ENCODE results near the gene RHD. TPM values are rescaled to one million over a fixed set of nuclear protein-coding genes. Genes with fewer than 3 reads are reported as not detected.

Gene RHD
- total and polyA plus RNA-seq, 4 donors: 0.31 to 85.4 TPM; not detected in 2

DNA sequence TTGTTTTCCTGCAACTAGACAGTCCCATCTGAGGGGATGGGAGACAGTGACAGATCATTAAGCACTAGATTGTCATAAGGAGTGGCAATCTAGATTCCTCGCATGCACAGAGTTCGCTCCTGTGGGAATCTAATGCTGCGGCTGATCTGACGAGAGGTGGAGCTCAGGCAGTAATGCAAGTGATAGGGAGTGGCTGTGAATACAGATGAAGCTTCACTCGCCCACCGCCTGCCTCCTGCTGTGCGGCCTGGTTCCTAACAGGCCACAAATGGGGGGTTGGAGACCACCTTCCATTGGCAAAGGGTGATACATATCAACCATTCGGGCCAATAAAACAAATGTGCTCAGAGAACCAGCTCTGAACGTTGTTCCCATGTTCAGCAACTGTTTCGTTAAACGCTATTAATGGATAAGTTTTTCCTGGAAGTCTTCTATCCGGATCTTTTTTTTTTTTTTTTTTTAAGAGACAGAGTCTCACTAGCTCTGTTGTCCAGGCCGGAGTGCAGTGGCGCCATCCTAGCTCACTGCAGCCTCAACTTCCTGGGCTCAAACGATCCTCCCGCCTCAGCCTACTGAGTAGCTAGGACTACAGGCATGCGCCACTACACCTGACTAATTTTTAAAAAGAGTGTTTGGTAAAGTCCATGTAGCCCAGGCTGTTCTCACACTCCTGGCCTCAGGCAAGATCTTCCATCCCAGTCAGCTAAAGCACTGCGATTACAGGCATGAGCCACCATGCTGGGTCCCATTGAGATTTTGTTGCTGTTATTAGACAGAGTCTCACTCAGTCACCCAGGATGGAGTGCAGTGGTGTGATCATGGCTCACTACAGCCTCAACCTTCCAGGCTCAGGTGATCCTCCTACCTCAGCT lies 16.4 kb upstream of the RHD start:
- Histone ChIP-seq H3K4me1 (ENCODE audit: control insufficient read depth in 4 of 4, insufficient read depth in 4 of 4, low read length in 3 of 4) (no peaks in the 10 kb centered on the region), H3K36me3 (ENCODE audit: control insufficient read depth in 4 of 4, insufficient read depth in 3 of 4, low read depth in 1 of 4, low read length in 3 of 4) (no peaks in the 10 kb centered on the region), H3K27ac (ENCODE audit: low read depth in 1 of 2, low read length in 2 of 2) (no peak overlapping the region), H3K9ac (ENCODE audit: low read depth in 1 of 2, low read length in 2 of 2) (no peak overlapping the region), H3K9me3 (ENCODE audit: control insufficient read depth in 4 of 4, low read length in 3 of 4) (no peaks in the 10 kb centered on the region), H3K27me3 (ENCODE audit: control insufficient read depth in 4 of 4, insufficient read depth in 4 of 4, low read length in 3 of 4) (no peaks in the 10 kb centered on the region), H3K4me3 (ENCODE audit: low read depth in 1 of 3, low read length in 3 of 3) (no peak overlapping the region)
- WGBS: 94% methylated on average over 18 of the region's 18 CpGs
- TF ChIP-seq ZBTB33 (IDR thresholded peaks at IDR 0.05): no peak
- TF ChIP-seq NR2F2 (IDR thresholded peaks at IDR 0.05): no peak
- no peak for TF ChIP-seq JUND (IDR thresholded peaks at IDR 0.05)
- no peak for TF ChIP-seq FOXA1 (IDR thresholded peaks at IDR 0.05)
- no peak for TF ChIP-seq RXRA (IDR thresholded peaks at IDR 0.05)
- no peak for TF ChIP-seq SP1 (IDR thresholded peaks at IDR 0.05)
- TF ChIP-seq TAF1 (conservative IDR thresholded peaks at IDR 0.05): no peak
- TF ChIP-seq RAD21 (IDR thresholded peaks at IDR 0.05): no peak
- no peak for TF ChIP-seq ATF3 (IDR thresholded peaks at IDR 0.05)
- TF ChIP-seq GABPA (IDR thresholded peaks at IDR 0.05 in 1 of 2, conservative IDR thresholded peaks at IDR 0.05 in 1 of 2): no peak
- TF ChIP-seq, protein P1, sequence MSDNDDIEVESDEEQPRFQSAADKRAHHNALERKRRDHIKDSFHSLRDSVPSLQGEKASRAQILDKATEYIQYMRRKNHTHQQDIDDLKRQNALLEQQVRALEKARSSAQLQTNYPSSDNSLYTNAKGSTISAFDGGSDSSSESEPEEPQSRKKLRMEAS (IDR thresholded peaks at IDR 0.05): no peak
- TF ChIP-seq HNF4G (IDR thresholded peaks at IDR 0.05): no peak
- no peak for TF ChIP-seq EGR1 (IDR thresholded peaks at IDR 0.05; ENCODE audit: low read depth in 2 of 2)
- TF ChIP-seq YY1 (IDR thresholded peaks at IDR 0.05): no peak
- no peak for TF ChIP-seq REST (IDR thresholded peaks at IDR 0.05)
- no peak for TF ChIP-seq FOXA2 (IDR thresholded peaks at IDR 0.05)
- TF ChIP-seq HNF4A (conservative IDR thresholded peaks at IDR 0.05): no peak
- no peak for DNase-seq (ENCODE audit: low spot score)

- H3K4me3 ChIP-seq (ENCODE audit: low read depth in 1 of 3, low read length in 3 of 3): no peak overlapping the region
- H3K4me1 ChIP-seq (ENCODE audit: control insufficient read depth in 4 of 4, insufficient read depth in 4 of 4, low read length in 3 of 4): no peaks in the 10 kb centered on the region
- WGBS: 98% methylated on average over 5 of the region's 5 CpGs
- no peak overlapping the region for H3K9ac ChIP-seq (ENCODE audit: low read depth in 1 of 2, low read length in 2 of 2)
- no peaks in the 10 kb centered on the region for H3K9me3 ChIP-seq (ENCODE audit: control insufficient read depth in 4 of 4, low read length in 3 of 4)
- H3K36me3 ChIP-seq (ENCODE audit: control insufficient read depth in 4 of 4, insufficient read depth in 3 of 4, low read depth in 1 of 4, low read length in 3 of 4): no peaks in the 10 kb centered on the region
- H3K27me3 ChIP-seq (ENCODE audit: control insufficient read depth in 4 of 4, insufficient read depth in 4 of 4, low read length in 3 of 4): no peaks in the 10 kb centered on the region
- DNase-seq (ENCODE audit: low spot score): no peak
- H3K27ac ChIP-seq (ENCODE audit: low read depth in 1 of 2, low read length in 2 of 2): no peak overlapping the region
- no peak for TF ChIP-seq GABPA (IDR thresholded peaks at IDR 0.05 in 1 of 2, conservative IDR thresholded peaks at IDR 0.05 in 1 of 2)
- TF ChIP-seq RAD21 (IDR thresholded peaks at IDR 0.05): no peak
- TF ChIP-seq REST (IDR thresholded peaks at IDR 0.05): no peak
- no peak for TF ChIP-seq EGR1 (IDR thresholded peaks at IDR 0.05; ENCODE audit: low read depth in 2 of 2)
- no peak for TF ChIP-seq YY1 (IDR thresholded peaks at IDR 0.05)
- no peak for TF ChIP-seq TAF1 (conservative IDR thresholded peaks at IDR 0.05)
- no peak for TF ChIP-seq NR2F2 (IDR thresholded peaks at IDR 0.05)
- TF ChIP-seq RXRA (IDR thresholded peaks at IDR 0.05): no peak
- no peak for TF ChIP-seq HNF4G (IDR thresholded peaks at IDR 0.05)
- TF ChIP-seq HNF4A (conservative IDR thresholded peaks at IDR 0.05): no peak
- TF ChIP-seq FOXA2 (IDR thresholded peaks at IDR 0.05): no peak
- TF ChIP-seq ATF3 (IDR thresholded peaks at IDR 0.05): no peak
- no peak for TF ChIP-seq ZBTB33 (IDR thresholded peaks at IDR 0.05)
- TF ChIP-seq SP1 (IDR thresholded peaks at IDR 0.05): no peak
- TF ChIP-seq FOXA1 (IDR thresholded peaks at IDR 0.05): no peak
- TF ChIP-seq JUND (IDR thresholded peaks at IDR 0.05): no peak
These were observed 15.7 kb upstream of the RHD start for GRCh38 chr1:25256578-25256965.
